ENCODE data around the gene ABLIM1. TPM values are rescaled to one million over a fixed set of nuclear protein-coding genes. Genes with fewer than 3 reads are reported as not detected.

Gene ABLIM1
- total RNA-seq, 1 donor from 2014 or later = 70.0 TPM

GRCh38 chr10:114397651-114398145 is 260.4 kb downstream of the ABLIM1 start:
- Histone ChIP-seq H3K4me2 (ENCODE audit: low read length) (no peak overlapping the region), H4K20me1 (ENCODE audit: insufficient read depth, low read length) (no peaks in the 10 kb centered on the region), H3K79me2 (ENCODE audit: insufficient read depth, low read length) (no peaks in the 10 kb centered on the region), H3K9ac (ENCODE audit: low read length) (no peak overlapping the region), H3K27ac (ENCODE audit: low read depth, low read length) (no peak overlapping the region), H2AFZ (ENCODE audit: low read depth, low read length) (no peak overlapping the region), H3K36me3 (ENCODE audit: insufficient read depth, low read length) (no peaks in the 10 kb centered on the region), H3K4me3 (ENCODE audit: insufficient read depth, low read depth, low read length) (no peak overlapping the region), H3K27me3 (ENCODE audit: insufficient read depth, low read length) (no peaks in the 10 kb centered on the region), H3K9me3 (ENCODE audit: insufficient read depth, low read depth, low read length) (no peaks in the 10 kb centered on the region), H3K4me1 (ENCODE audit: insufficient read depth, low read length) (peaks cover 21% of the 10 kb centered on the region)
- Mint-ChIP-seq H3K4me3 (ENCODE audit: unreplicated experiment) (no peak overlapping the region), H3K27me3 (ENCODE audit: low read depth, unreplicated experiment) (no peaks in the 10 kb centered on the region), H3K36me3 (ENCODE audit: low read depth, unreplicated experiment) (peaks cover 12% of the 10 kb centered on the region), H3K27ac (ENCODE audit: unreplicated experiment) (peak overlapping the region; percentile 44), H3K4me1 (ENCODE audit: low read depth, unreplicated experiment) (peaks cover 73% of the 10 kb centered on the region), H3K9me3 (ENCODE audit: unreplicated experiment) (no peaks in the 10 kb centered on the region)
- DNase-seq (ENCODE audit: low read depth) (no peak), FAIRE-seq (no peak)
- TF ChIP-seq CTCF (IDR thresholded peaks at IDR 0.05; ENCODE audit: insufficient read depth, low read depth, low read length) (no peak), EZH2 (IDR thresholded peaks at IDR 0.05; ENCODE audit: insufficient read depth, low read length) (no peak)

DNA sequence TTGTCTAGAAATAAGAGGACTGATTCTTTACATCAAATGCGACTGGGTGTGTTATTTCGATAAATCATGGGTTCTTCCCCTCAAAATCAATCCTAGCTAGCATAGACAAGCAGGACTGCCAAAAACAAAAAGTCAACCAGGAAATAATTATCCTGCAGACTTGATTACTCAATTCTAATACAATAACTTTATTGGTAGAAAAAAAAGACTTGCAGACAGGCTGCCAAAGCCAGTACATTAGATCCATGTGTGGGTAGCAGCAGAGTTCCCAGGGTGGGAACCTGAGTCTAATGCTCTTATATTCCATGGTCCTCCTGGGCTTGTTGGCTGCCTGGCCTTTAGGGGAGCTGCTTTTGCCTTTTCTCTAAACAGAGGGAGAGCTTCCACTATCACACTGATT is 261.6 kb downstream of the ABLIM1 start:
- Histone ChIP-seq H3K79me2 (ENCODE audit: insufficient read depth, low read length) (no peaks in the 10 kb centered on the region), H3K36me3 (ENCODE audit: insufficient read depth, low read length) (no peaks in the 10 kb centered on the region), H3K9ac (ENCODE audit: low read length) (no peak overlapping the region), H3K9me3 (ENCODE audit: insufficient read depth, low read depth, low read length) (no peaks in the 10 kb centered on the region), H3K27ac (ENCODE audit: low read depth, low read length) (no peak overlapping the region), H4K20me1 (ENCODE audit: insufficient read depth, low read length) (no peaks in the 10 kb centered on the region), H2AFZ (ENCODE audit: low read depth, low read length) (no peak overlapping the region), H3K4me3 (ENCODE audit: insufficient read depth, low read depth, low read length) (no peak overlapping the region), H3K4me2 (ENCODE audit: low read length) (no peak overlapping the region), H3K27me3 (ENCODE audit: insufficient read depth, low read length) (no peaks in the 10 kb centered on the region), H3K4me1 (ENCODE audit: insufficient read depth, low read length) (peaks cover 15% of the 10 kb centered on the region)
- Mint-ChIP-seq H3K4me3 (ENCODE audit: unreplicated experiment) (no peak overlapping the region), H3K27me3 (ENCODE audit: low read depth, unreplicated experiment) (no peaks in the 10 kb centered on the region), H3K4me1 (ENCODE audit: low read depth, unreplicated experiment) (peaks cover 64% of the 10 kb centered on the region), H3K9me3 (ENCODE audit: unreplicated experiment) (no peaks in the 10 kb centered on the region), H3K27ac (ENCODE audit: unreplicated experiment) (no peak overlapping the region), H3K36me3 (ENCODE audit: low read depth, unreplicated experiment) (peaks cover 12% of the 10 kb centered on the region)
- TF ChIP-seq CTCF (IDR thresholded peaks at IDR 0.05; ENCODE audit: insufficient read depth, low read depth, low read length) (no peak), EZH2 (IDR thresholded peaks at IDR 0.05; ENCODE audit: insufficient read depth, low read length) (no peak)
- DNase-seq (ENCODE audit: low read depth) (no peak), FAIRE-seq (no peak)

- Histone ChIP-seq H4K20me1 (ENCODE audit: insufficient read depth, low read length) (no peaks in the 10 kb centered on the region), H3K4me3 (ENCODE audit: insufficient read depth, low read depth, low read length) (no peak overlapping the region), H3K27me3 (ENCODE audit: insufficient read depth, low read length) (no peaks in the 10 kb centered on the region), H3K4me1 (ENCODE audit: insufficient read depth, low read length) (peaks cover 12% of the 10 kb centered on the region), H3K9ac (ENCODE audit: low read length) (no peak overlapping the region), H3K79me2 (ENCODE audit: insufficient read depth, low read length) (no peaks in the 10 kb centered on the region), H3K36me3 (ENCODE audit: insufficient read depth, low read length) (no peaks in the 10 kb centered on the region), H3K27ac (ENCODE audit: low read depth, low read length) (no peak overlapping the region), H3K4me2 (ENCODE audit: low read length) (no peak overlapping the region), H2AFZ (ENCODE audit: low read depth, low read length) (no peak overlapping the region), H3K9me3 (ENCODE audit: insufficient read depth, low read depth, low read length) (no peaks in the 10 kb centered on the region)
- H3K9me3 Mint-ChIP-seq (ENCODE audit: unreplicated experiment) = no peaks in the 10 kb centered on the region
- no peak overlapping the region for H3K4me3 Mint-ChIP-seq (ENCODE audit: unreplicated experiment)
- TF ChIP-seq CTCF (IDR thresholded peaks at IDR 0.05; ENCODE audit: insufficient read depth, low read depth, low read length) = no peak
- no peak for TF ChIP-seq EZH2 (IDR thresholded peaks at IDR 0.05; ENCODE audit: insufficient read depth, low read length)
- DNase-seq (ENCODE audit: low read depth) (no peak), FAIRE-seq (no peak)
- peaks cover 60% of the 10 kb centered on the region for H3K4me1 Mint-ChIP-seq (ENCODE audit: low read depth, unreplicated experiment)
- no peaks in the 10 kb centered on the region for H3K27me3 Mint-ChIP-seq (ENCODE audit: low read depth, unreplicated experiment)
- H3K36me3 Mint-ChIP-seq (ENCODE audit: low read depth, unreplicated experiment) = peaks cover 12% of the 10 kb centered on the region
- no peak overlapping the region for H3K27ac Mint-ChIP-seq (ENCODE audit: unreplicated experiment)
These were observed 262.6 kb downstream of the ABLIM1 start for GRCh38 chr10:114395366-114396022.
